ENCODE data around the gene IGSF6. TPM values are rescaled to one million over a fixed set of nuclear protein-coding genes. Genes with fewer than 3 reads are reported as not detected.

IGSF6 gene
- total and polyA plus RNA-seq, 2 of the 13 experiments (the other 11 are each of a cell fraction or from before 2014, with no cell fraction given) = not detected

GRCh38 chr16:21599122-21600030 lies 53.0 kb downstream of the IGSF6 start, which contains the start of gene METTL9 (continued):
- TF ChIP-seq ZBTB34 (CRISPR knock-in tag; IDR thresholded peaks at IDR 0.05) = peak; percentile 92
- TF ChIP-seq ZNF484 (CRISPR knock-in tag; IDR thresholded peaks at IDR 0.05; ENCODE audit: borderline replicate concordance, low read depth) = no peak; the same call in 1 of the 2 replicates
- TF ChIP-seq ZSCAN25 (CRISPR knock-in tag; IDR thresholded peaks at IDR 0.05) = peak; percentile 92; the same call in 1 of the 2 replicates
- no peak for TF ChIP-seq MAFK (conservative IDR thresholded peaks at IDR 0.05 in 1 of 2, IDR thresholded peaks at IDR 0.05 in 1 of 2; ENCODE audit: low read length in 2 of 2)
- no peak; the same call in none of the 2 replicates for TF ChIP-seq ZNF607 (CRISPR knock-in tag; IDR thresholded peaks at IDR 0.05; ENCODE audit: borderline replicate concordance)
- TF ChIP-seq ZNF101 (CRISPR knock-in tag; IDR thresholded peaks at IDR 0.05; ENCODE audit: borderline replicate concordance, low read depth) = no peak; the same call in 1 of the 2 replicates
- TF ChIP-seq PRDM10 (CRISPR knock-in tag; IDR thresholded peaks at IDR 0.05; ENCODE audit: low read depth) = peak; percentile 92
- TF ChIP-seq ZNF367 (CRISPR knock-in tag; IDR thresholded peaks at IDR 0.05; ENCODE audit: borderline replicate concordance) = 0 out of 2 replicates have a peak, but pooled peaks have one; percentile 27
- no peak for TF ChIP-seq SNRNP70 (IDR thresholded peaks at IDR 0.05; ENCODE audit: low read depth, low read length)
- peak; percentile 99 for TF ChIP-seq YEATS2 (CRISPR knock-in tag; IDR thresholded peaks at IDR 0.05; ENCODE audit: borderline replicate concordance)
- peak; percentile 84 for TF ChIP-seq ATF3 (CRISPR knock-in tag; IDR thresholded peaks at IDR 0.05)
- TF ChIP-seq HOXA3 (CRISPR knock-in tag; IDR thresholded peaks at IDR 0.05) = peak; percentile 98
- peak; percentile 96 to 99 for TF ChIP-seq HMGXB4 (CRISPR knock-in tag; IDR thresholded peaks at IDR 0.05; ENCODE audit: borderline replicate concordance in 1 of 2, low read depth in 1 of 2)
- TF ChIP-seq ZNF772 (CRISPR knock-in tag; IDR thresholded peaks at IDR 0.05) = peak; percentile 99
- TF ChIP-seq AGO1 (IDR thresholded peaks at IDR 0.05; ENCODE audit: low read depth, low read length, poor library complexity, severe bottlenecking) = peak; percentile 77
- TF ChIP-seq ZNF329 (CRISPR knock-in tag; IDR thresholded peaks at IDR 0.05; ENCODE audit: low read depth) = peak; percentile 94
- TF ChIP-seq TCF12 (IDR thresholded peaks at IDR 0.05) = no peak
- TF ChIP-seq TCF12 (CRISPR knock-in tag; IDR thresholded peaks at IDR 0.05) = peak; percentile 90; the same call in 1 of the 2 replicates
- TF ChIP-seq PRPF4 (IDR thresholded peaks at IDR 0.05; ENCODE audit: low read depth, low read length, poor library complexity, severe bottlenecking) = peak; percentile 98
- peak; percentile 97 for TF ChIP-seq YEATS4 (CRISPR knock-in tag; IDR thresholded peaks at IDR 0.05; ENCODE audit: borderline replicate concordance)
